Upper lobe of right lung (tissue), 1 donor: ENCODE results near the gene MSANTD1. TPM values are rescaled to one million over a fixed set of nuclear protein-coding genes. Genes with fewer than 3 reads are reported as not detected.
A peak's percentile ranks its signal among the peaks of the same experiment; 100 is the strongest.

ENCODE experiments used
- ATAC-seq: fragments of 200-7000 bp; cut with Tn5 transposase; one replicate; pipeline ENCODE4 v1.9.1; 2020; ENCODE audit warnings: mild to moderate bottlenecking, moderate library complexity
- DNase-seq: peaks from one replicate; pipeline ENCODE4 v3.0.0-alpha.2; 2020
- H3K27ac ChIP-seq: fragments of 200-600 bp; one replicate; pipeline ENCODE4 v1.8.0; 2022
- H3K27me3 ChIP-seq: fragments of 200-600 bp; one replicate; pipeline ENCODE4 v1.8.0; 2022; ENCODE audit warnings: mild to moderate bottlenecking
- H3K36me3 ChIP-seq: fragments of 200-600 bp; one replicate; pipeline ENCODE4 v1.8.0; 2022
- H3K4me1 ChIP-seq: fragments of 200-600 bp; one replicate; pipeline ENCODE4 v1.8.0; 2022
- H3K4me3 ChIP-seq: fragments of 200-600 bp; one replicate; pipeline ENCODE4 v1.8.0; 2022; ENCODE audit warnings: mild to moderate bottlenecking
- H3K9me3 ChIP-seq: fragments of 200-600 bp; one replicate; pipeline ENCODE4 v1.8.0; 2022
- intact Hi-C: fragments of 100-400 bp; cut with DNase I; formaldehyde crosslinking; loops from one replicate; pipeline ENCODE4 v1.11.0; 2022
- total RNA-seq: library from RNA; stranded (reverse); fragmentation: NEBNext Ultra II Directional; extraction: Animal tissue kit (Norgen Biotek cat#: 25700); gene quantifications from one replicate; pipeline ENCODE4 v1.2.1, GENCODE V29; 2021
- TF ChIP-seq, protein P1 (sequence below): fragments of 200-600 bp; IDR thresholded peaks from one replicate; pipeline ENCODE4 v1.8.0; 2022; ENCODE audit warnings: antibody characterized with exemption
- donor health status: DM: no; HTN: yes; CAD: no; lungs with severe emphysema.

MSANTD1 gene
- total RNA-seq, 1 donor from 2014 or later: 1.0 TPM

DNA sequence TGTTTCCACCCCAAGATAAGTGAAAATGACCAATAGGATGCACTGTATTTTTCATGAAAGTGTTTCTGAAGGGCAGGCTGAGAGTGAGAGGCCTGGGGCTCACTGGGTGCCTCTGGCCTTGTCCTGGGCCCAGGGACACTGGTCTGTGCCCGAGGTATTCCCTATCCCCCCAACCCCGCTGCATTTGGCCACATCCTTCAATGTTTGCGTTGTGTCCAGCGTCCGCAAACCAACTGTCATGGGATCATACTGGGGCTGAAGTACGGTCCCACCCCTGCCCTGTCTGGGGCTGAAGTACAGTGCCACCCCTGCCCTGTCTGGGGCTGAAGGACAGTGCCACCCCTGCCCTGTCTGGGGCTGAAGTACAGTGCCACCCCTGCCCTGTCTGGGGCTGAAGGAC, 22.0 kb upstream of the MSANTD1 start:
- TF ChIP-seq, protein P1, sequence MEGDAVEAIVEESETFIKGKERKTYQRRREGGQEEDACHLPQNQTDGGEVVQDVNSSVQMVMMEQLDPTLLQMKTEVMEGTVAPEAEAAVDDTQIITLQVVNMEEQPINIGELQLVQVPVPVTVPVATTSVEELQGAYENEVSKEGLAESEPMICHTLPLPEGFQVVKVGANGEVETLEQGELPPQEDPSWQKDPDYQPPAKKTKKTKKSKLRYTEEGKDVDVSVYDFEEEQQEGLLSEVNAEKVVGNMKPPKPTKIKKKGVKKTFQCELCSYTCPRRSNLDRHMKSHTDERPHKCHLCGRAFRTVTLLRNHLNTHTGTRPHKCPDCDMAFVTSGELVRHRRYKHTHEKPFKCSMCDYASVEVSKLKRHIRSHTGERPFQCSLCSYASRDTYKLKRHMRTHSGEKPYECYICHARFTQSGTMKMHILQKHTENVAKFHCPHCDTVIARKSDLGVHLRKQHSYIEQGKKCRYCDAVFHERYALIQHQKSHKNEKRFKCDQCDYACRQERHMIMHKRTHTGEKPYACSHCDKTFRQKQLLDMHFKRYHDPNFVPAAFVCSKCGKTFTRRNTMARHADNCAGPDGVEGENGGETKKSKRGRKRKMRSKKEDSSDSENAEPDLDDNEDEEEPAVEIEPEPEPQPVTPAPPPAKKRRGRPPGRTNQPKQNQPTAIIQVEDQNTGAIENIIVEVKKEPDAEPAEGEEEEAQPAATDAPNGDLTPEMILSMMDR: no peak
- peak; percentile 60 for DNase-seq
- Histone ChIP-seq H3K4me1 (peaks cover 17% of the 10 kb centered on the region), H3K4me3 (no peak overlapping the region), H3K27me3 (no peaks in the 10 kb centered on the region), H3K27ac (peak overlapping the region; percentile 58), H3K36me3 (peaks cover 75% of the 10 kb centered on the region), H3K9me3 (no peaks in the 10 kb centered on the region)
- intact Hi-C loops: no loop called here
- ATAC-seq: no peak

DNA sequence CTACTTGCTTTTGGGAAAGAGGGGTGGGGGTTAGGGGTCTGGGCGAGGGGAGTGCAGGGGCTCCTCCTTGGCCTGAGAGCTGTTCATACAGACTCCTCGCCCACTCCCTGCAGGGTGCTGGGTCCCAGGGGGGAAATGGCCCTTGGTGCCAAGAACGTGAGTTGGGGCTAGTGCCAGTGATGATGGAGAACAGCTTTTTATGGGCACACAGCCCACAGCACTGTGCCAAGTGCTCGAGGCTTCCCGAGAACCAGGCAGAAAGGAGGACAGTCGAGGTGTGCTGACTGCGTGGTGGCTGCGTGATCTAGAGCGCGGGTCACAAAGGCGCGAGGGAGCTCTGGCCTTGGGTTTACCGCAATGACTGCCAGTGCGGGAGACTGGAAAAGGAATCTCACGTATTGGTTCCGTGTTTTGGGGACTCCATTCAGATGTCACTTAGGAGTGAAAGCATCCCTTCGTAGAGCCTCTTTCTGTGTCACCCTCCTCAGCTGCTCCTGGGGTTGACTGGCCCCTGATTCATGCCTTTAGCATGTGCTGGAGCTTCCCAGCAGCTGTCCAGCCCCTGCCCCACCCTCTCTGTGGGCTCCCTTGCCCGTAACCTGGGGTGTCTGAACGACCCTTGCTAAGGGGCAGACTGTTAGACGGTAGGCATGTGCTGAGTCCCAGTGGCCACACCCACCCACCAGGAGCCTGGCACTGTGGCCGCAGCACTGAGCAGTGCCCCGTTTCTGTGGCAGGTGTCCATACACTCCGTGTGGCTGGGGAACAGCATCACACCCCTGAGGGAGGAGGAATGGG, 20.9 kb upstream of the MSANTD1 start:
- H3K4me1 ChIP-seq: peaks cover 17% of the 10 kb centered on the region
- H3K36me3 ChIP-seq: peaks cover 75% of the 10 kb centered on the region
- no peaks in the 10 kb centered on the region for H3K27me3 ChIP-seq
- peak; percentile 58 for DNase-seq
- no peaks in the 10 kb centered on the region for H3K9me3 ChIP-seq
- no peak overlapping the region for H3K27ac ChIP-seq
- TF ChIP-seq, protein P1: no peak
- ATAC-seq: no peak
- H3K4me3 ChIP-seq: no peak overlapping the region
- intact Hi-C loops: no loop called here

DNA sequence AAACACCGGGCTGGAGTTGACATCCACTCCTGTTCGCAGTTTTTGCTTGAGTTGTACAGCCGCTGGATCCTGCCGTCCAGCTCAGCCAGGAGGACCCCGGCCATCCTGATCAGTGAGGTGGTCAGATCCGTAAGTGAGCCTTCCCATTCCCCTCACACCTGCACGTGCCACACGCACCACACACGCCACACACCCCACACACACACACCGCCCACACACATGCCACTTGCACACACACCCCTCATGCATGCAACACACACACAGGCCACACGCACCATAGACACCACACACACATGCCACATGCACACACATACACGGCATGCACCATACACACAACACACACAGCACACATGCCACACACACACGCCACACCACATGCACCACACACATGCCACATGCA, 20.1 kb upstream of the MSANTD1 start:
- Histone ChIP-seq H3K36me3 (peaks cover 75% of the 10 kb centered on the region), H3K9me3 (no peaks in the 10 kb centered on the region), H3K27me3 (no peaks in the 10 kb centered on the region), H3K27ac (no peak overlapping the region), H3K4me1 (peaks cover 17% of the 10 kb centered on the region), H3K4me3 (no peak overlapping the region)
- DNase-seq: no peak
- intact Hi-C loops: no loop called here
- TF ChIP-seq, protein P1: no peak
- no peak for ATAC-seq

DNA sequence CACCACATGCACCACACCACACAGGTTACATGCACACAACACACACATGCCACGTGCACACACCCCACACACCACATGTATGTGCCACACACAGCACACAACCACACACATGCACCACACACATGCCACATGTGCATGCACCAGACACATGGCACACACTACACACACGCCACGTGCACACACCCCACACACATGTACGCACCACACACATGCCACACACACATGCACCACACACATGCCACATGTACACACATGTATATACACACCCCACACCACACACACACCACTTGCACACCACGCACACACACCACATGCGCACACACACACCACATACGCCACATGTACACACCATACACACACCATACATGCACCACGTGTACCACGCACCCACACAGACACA, 19.6 kb upstream of the MSANTD1 start:
- intact Hi-C loops: no loop called here
- no peak overlapping the region for H3K4me3 ChIP-seq

DNA sequence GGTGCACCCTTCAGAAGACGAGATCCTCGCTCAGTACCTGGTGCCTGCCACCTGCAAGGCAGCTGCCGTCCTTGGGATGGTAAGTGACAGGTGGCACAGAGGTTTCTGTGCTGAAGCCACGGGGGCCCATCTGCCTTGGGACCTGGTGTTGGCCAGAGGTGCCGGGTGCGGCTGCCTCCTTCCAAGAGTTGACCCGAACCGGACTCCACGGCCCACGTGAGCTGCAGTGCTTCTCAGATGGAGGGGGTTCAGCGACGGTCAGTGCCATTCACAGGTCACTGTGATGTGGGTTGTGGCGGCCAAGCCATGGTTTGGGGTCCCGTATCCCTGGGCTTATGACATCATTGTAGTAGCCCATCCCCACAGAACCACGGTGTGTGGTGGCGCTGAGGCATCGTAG, 19.0 kb upstream of the MSANTD1 start:
- no peaks in the 10 kb centered on the region for H3K27me3 ChIP-seq
- peaks cover 73% of the 10 kb centered on the region for H3K36me3 ChIP-seq
- H3K4me1 ChIP-seq: peaks cover 11% of the 10 kb centered on the region
- DNase-seq: no peak
- TF ChIP-seq, protein P1: no peak
- intact Hi-C loops: no loop called here
- H3K27ac ChIP-seq: no peak overlapping the region
- ATAC-seq: no peak
- no peak overlapping the region for H3K4me3 ChIP-seq
- H3K9me3 ChIP-seq: no peaks in the 10 kb centered on the region

More for the DNA sequence above, 19.6 kb upstream of the MSANTD1 start:
- Histone ChIP-seq H3K9me3 (no peaks in the 10 kb centered on the region), H3K27me3 (no peaks in the 10 kb centered on the region), H3K27ac (no peak overlapping the region), H3K36me3 (peaks cover 75% of the 10 kb centered on the region), H3K4me1 (peaks cover 15% of the 10 kb centered on the region)
- ATAC-seq: no peak
- DNase-seq: no peak
- TF ChIP-seq, protein P1: no peak
